Naive thymus-derived CD4-positive, alpha-beta T cell (primary cell): ENCODE measurements around the gene MTMR3. TPM values are rescaled to one million over a fixed set of nuclear protein-coding genes. Genes with fewer than 3 reads are reported as not detected.

ENCODE experiments used
- ATAC-seq: fragments of 150-1000 bp; cut with Tn5 transposase; 2 replicates; pipeline ENCODE4 v1.10.0; 2021; ENCODE audit warnings: mild to moderate bottlenecking, moderate library complexity
- CTCF ChIA-PET: fragments of 350-600 bp; sonication (Branson Sonifier 250); formaldehyde crosslinking; loops from one replicate; lab custom pipeline; 2021; ENCODE audit warnings: antibody characterized with exemption; lab: Charles Lee
- POLR2A ChIA-PET: fragments of 350-600 bp; sonication (Branson Sonifier 250); formaldehyde crosslinking; loops from one replicate; lab custom pipeline; 2021; ENCODE audit warnings: antibody characterized with exemption, inconsistent platforms; lab: Charles Lee
- DNase-seq, 9 donors: peaks; one replicate each; pipeline versions ENCODE4 v3.0.0 to v3.0.0-alpha.2; 2020 to 2022; ENCODE audit warnings: mixed read lengths in 1 of 9
- H3K27ac ChIP-seq: one replicate; pipeline ENCODE4 v1.7.0; 2013; ENCODE audit warnings: mild to moderate bottlenecking, low read depth, low read length, moderate library complexity
- H3K27me3 ChIP-seq, 2 donors: one replicate each; pipeline ENCODE4 v1.7.0; 2013; ENCODE audit warnings: low read length in 2 of 2, mild to moderate bottlenecking in 2 of 2, moderate library complexity in 2 of 2; ENCODE audit not compliant: control insufficient read depth in 2 of 2, insufficient read depth in 2 of 2
- H3K36me3 ChIP-seq, 3 experiments: 1 replicate in 2 of 3; 2 replicates in 1 of 3; pipeline ENCODE4 v1.7.0; 2013; ENCODE audit warnings: low read length in 3 of 3, mild to moderate bottlenecking in 3 of 3, moderate library complexity in 1 of 3; ENCODE audit not compliant: insufficient read depth in 3 of 3, control insufficient read depth in 2 of 3
- H3K4me1 ChIP-seq, 2 donors: one replicate each; pipeline ENCODE4 v1.7.0; 2013; ENCODE audit warnings: low read length in 2 of 2, mild to moderate bottlenecking in 2 of 2, moderate library complexity in 1 of 2; ENCODE audit not compliant: control insufficient read depth in 2 of 2, insufficient read depth in 2 of 2
- H3K4me3 ChIP-seq: 2 replicates; pipeline ENCODE4 v1.7.0; 2013; ENCODE audit warnings: mild to moderate bottlenecking, low read length
- H3K9me3 ChIP-seq, 3 experiments: 1 replicate in 2 of 3; 2 replicates in 1 of 3; pipeline ENCODE4 v1.7.0; 2013; ENCODE audit warnings: low read length in 3 of 3; ENCODE audit not compliant: control insufficient read depth in 2 of 3
- H3K27ac Mint-ChIP-seq, 9 donors: one replicate each; pipeline ENCODE4 v1.8.0; 2020 to 2022; ENCODE audit warnings: mixed read lengths in 9 of 9, mild to moderate bottlenecking in 8 of 9, moderate library complexity in 5 of 9, inconsistent platforms in 2 of 9
- H3K27me3 Mint-ChIP-seq, 5 donors: one replicate each; pipeline ENCODE4 v1.8.0; 2021 to 2022; ENCODE audit warnings: mixed read lengths in 5 of 5, mild to moderate bottlenecking in 1 of 5
- H3K36me3 Mint-ChIP-seq, 5 donors: one replicate each; pipeline ENCODE4 v1.8.0; 2020 to 2022; ENCODE audit warnings: mixed read lengths in 5 of 5, mild to moderate bottlenecking in 3 of 5, inconsistent platforms in 1 of 5
- H3K4me1 Mint-ChIP-seq, 7 donors: one replicate each; pipeline ENCODE4 v1.8.0; 2020 to 2022; ENCODE audit warnings: mixed read lengths in 7 of 7, mild to moderate bottlenecking in 3 of 7, inconsistent platforms in 1 of 7
- H3K4me3 Mint-ChIP-seq, 10 donors: one replicate each; pipeline ENCODE4 v1.8.0; 2020 to 2022; ENCODE audit warnings: mild to moderate bottlenecking in 10 of 10, mixed read lengths in 10 of 10, moderate library complexity in 6 of 10, inconsistent platforms in 2 of 10
- H3K9me3 Mint-ChIP-seq, 11 donors: one replicate each; pipeline ENCODE4 v1.8.0; 2020 to 2022; ENCODE audit warnings: mixed read lengths in 11 of 11, mild to moderate bottlenecking in 4 of 11, inconsistent platforms in 1 of 11, moderate library complexity in 1 of 11
- intact Hi-C, 2 donors: fragments of 100-400 bp; cut with micrococcal nuclease; formaldehyde crosslinking; loops; one replicate each; pipeline ENCODE4 v1.15.1; 2023
- polyA plus RNA-seq, 2 donors: library from polyadenylated mRNA; unstranded; fragments of 300-500 nt; fragmentation: Illumina TruSeq; gene quantifications; one replicate each; pipeline ENCODE4 v1.2.3, GENCODE V29; 2021
- total RNA-seq, 6 experiments: library from RNA in 5 of 6; stranded (reverse) in 5 of 6; gene quantifications; 1 replicate in 5 of 6; 2 replicates in 1 of 6; pipeline ENCODE4 v1.2.3 and lab custom pipeline; 2021 to 2026

The MTMR3 gene
- total and polyA plus RNA-seq, 7 experiments from 2014 or later, result 14.2 to 88.7 (median 60.6) TPM

DNA sequence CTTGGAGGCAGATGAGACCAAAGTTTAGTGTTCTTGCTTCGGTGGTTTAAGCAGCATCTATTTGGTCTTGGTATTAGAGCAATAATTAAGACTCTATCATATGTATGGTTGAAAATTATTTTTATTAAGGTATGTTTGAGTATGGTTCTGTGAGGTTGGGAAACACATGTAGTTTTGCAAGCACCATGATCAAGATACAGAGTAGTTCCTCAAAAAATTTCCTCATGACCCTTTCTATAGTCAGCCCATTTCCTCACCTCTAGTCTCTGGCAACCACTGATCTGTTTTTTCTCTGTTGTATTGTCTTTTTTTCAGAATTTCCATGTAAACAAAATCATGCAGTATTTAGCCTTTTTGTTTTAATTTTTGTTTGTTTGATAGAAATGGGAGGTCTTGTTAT lies 18.4 kb downstream of the MTMR3 start:
- Histone ChIP-seq H3K36me3 (no peaks in the 10 kb centered on the region), H3K4me1 (peaks cover 0 to 4% of the 10 kb centered on the region in 2 donors), H3K4me3 (no peak overlapping the region), H3K27ac (no peak overlapping the region), H3K27me3 (no peaks in the 10 kb centered on the region), H3K9me3 (no peaks in the 10 kb centered on the region)
- POLR2A ChIA-PET, result no interaction called here
- DNase-seq (no peak), ATAC-seq (peak; percentile 56)
- intact Hi-C loops, result no loop called here
- CTCF ChIA-PET, result interaction anchor here (0.6 kb wide), 1 partner anchor 23 kb away, joined by 3 read pairs; no protein-coding TSS in a partner anchor
- Mint-ChIP-seq H3K4me1 (peaks cover 4 to 70% (median 52%) of the 10 kb centered on the region in 7 donors), H3K36me3 (peaks cover 0 to 6% (median 0%) of the 10 kb centered on the region in 5 donors), H3K4me3 (peak overlapping the region in 1 of 10 donors; percentile 5), H3K9me3 (no peaks in the 10 kb centered on the region), H3K27me3 (no peaks in the 10 kb centered on the region), H3K27ac (peak overlapping the region in 1 of 9 donors; percentile 10)

DNA sequence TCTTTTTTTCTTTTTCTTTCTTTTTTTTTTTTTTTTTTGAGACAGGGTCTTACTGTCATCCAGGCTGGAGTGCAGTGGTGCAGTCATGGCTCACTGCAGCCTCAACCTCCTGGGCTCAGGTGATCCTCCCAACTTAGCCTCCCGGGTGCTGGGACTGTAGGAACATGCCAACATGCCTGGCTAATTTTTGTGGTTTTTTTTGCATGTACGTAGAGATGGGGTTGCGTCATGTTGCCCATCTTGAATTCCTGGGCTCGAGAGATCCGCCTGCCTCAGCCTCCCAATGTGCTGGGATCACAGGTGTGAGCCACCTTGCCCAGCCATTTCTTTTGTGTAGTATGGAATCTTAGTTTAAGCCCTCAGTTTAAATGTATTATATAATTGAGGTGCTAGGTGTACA lies 20.4 kb downstream of the MTMR3 start:
- H3K4me1 ChIP-seq, result peaks cover 0 to 4% of the 10 kb centered on the region in 2 donors
- DNase-seq, result no peak
- CTCF ChIA-PET, result no interaction called here
- no peak for ATAC-seq
- no peaks in the 10 kb centered on the region for H3K36me3 ChIP-seq
- Mint-ChIP-seq H3K4me3 (no peak overlapping the region), H3K27me3 (no peaks in the 10 kb centered on the region), H3K27ac (no peak overlapping the region), H3K4me1 (peaks cover 8 to 74% (median 60%) of the 10 kb centered on the region in 7 donors), H3K9me3 (no peaks in the 10 kb centered on the region), H3K36me3 (peaks cover 0 to 11% (median 0%) of the 10 kb centered on the region in 5 donors)
- POLR2A ChIA-PET, result no interaction called here
- no peak overlapping the region for H3K4me3 ChIP-seq
- intact Hi-C loops, result no loop called here
- H3K27ac ChIP-seq, result no peak overlapping the region
- no peaks in the 10 kb centered on the region for H3K27me3 ChIP-seq
- no peaks in the 10 kb centered on the region for H3K9me3 ChIP-seq

DNA sequence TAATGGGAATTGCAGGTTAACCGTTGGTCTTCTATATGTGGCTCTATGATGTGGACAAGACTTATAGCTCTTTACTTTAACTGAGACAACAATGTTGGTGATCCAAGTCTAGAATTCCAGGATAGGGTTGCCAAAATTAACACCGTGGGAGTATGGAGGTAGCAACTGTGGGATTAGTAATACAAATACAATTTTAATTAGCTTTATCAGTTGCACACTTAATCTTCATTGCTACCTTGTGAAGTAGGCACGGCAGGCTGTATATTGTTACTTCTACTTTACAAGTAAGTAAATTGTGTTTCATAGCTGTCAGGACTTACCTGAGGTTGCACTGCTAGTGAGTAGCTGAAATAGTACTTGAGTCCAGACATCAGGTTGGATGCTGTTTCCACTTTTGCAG lies 21.0 kb downstream of the MTMR3 start:
- Histone ChIP-seq H3K4me3 (no peak overlapping the region), H3K4me1 (peaks cover 0 to 4% of the 10 kb centered on the region in 2 donors), H3K27ac (no peak overlapping the region), H3K27me3 (no peaks in the 10 kb centered on the region), H3K9me3 (no peaks in the 10 kb centered on the region), H3K36me3 (no peaks in the 10 kb centered on the region)
- peaks cover 0 to 11% (median 0%) of the 10 kb centered on the region in 5 donors for H3K36me3 Mint-ChIP-seq
- H3K9me3 Mint-ChIP-seq, result no peaks in the 10 kb centered on the region
- DNase-seq (no peak), ATAC-seq (no peak)
- CTCF ChIA-PET, result no interaction called here
- POLR2A ChIA-PET, result no interaction called here
- no peak overlapping the region for H3K4me3 Mint-ChIP-seq
- H3K4me1 Mint-ChIP-seq, result peaks cover 8 to 71% (median 58%) of the 10 kb centered on the region in 7 donors
- no peak overlapping the region for H3K27ac Mint-ChIP-seq
- no peaks in the 10 kb centered on the region for H3K27me3 Mint-ChIP-seq
- intact Hi-C loops, result no loop called here

DNA sequence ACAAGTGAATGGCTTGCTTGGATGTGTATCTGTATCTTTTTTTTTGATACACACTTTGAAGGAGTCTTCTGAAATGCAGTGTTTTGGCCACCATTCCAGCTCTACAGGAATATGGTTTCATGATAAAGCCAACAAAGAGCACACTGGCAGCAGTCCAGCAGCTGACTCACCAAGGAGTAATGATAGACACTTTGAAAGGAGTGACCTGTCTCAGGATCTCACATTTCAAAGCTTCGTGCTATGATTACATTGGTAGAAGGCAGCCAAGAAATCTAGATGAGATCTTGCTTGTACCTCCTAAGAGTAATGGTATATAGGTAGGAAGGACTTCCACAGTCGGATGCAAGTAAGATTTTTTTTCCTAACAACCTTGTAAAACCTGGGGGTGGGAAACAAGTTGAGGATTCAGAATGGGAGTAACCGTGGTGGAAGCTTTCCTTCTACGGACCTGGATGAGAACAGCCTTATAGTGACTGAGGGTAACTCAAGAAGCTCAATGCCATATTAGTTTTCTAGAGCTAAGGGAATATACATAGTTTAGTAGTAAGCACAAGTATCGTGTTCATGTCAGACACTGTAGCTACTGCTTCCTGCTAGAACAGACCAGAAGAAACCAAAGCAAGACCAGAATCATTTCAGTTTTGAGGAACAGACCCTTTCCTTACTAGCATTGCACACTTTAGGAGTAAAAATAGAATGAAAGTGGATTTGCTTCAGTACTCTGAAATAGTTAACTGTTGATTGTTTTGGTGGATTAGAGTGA lies 25.0 kb downstream of the MTMR3 start:
- ChIA-PET POLR2A (interaction anchor here (0.5 to 0.7 kb wide), 2 partner anchors 21 to 142 kb away, joined by 3 read pairs; no protein-coding TSS in a partner anchor), CTCF (no interaction called here)
- Histone ChIP-seq H3K27ac (no peak overlapping the region), H3K4me1 (no peaks in the 10 kb centered on the region), H3K9me3 (no peaks in the 10 kb centered on the region), H3K4me3 (no peak overlapping the region), H3K27me3 (no peaks in the 10 kb centered on the region), H3K36me3 (no peaks in the 10 kb centered on the region)
- Mint-ChIP-seq H3K9me3 (no peaks in the 10 kb centered on the region), H3K27me3 (no peaks in the 10 kb centered on the region), H3K27ac (peak overlapping the region in 4 of 9 donors; percentile 1 to 42 (median 26)), H3K4me3 (peak overlapping the region in 1 of 10 donors; percentile 21), H3K4me1 (peaks cover 6 to 76% (median 67%) of the 10 kb centered on the region in 7 donors), H3K36me3 (peaks cover 0 to 18% (median 0%) of the 10 kb centered on the region in 5 donors)
- DNase-seq (no peak), ATAC-seq (peak; percentile 53)
- intact Hi-C loops, result no loop called here

DNA sequence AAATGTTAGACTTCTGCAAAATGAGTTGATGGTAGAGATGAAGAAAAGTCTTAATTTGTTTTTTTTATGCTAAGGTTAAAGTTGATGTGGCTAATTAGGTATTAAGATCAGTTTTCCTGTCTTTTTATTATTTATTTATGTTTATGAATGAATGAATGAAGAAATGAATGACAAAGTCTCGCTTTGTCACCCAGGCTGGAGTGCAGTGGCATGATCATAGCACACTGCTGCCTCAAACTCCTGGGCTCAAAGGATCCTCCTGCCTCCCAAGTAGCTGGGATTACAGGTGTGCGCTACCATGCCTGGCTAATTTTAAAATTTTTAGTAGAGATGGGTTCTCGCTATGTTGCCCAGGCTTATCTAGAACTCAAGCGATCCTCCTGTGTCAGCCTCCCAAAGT lies 29.2 kb downstream of the MTMR3 start:
- Mint-ChIP-seq H3K27me3 (no peaks in the 10 kb centered on the region), H3K4me3 (no peak overlapping the region), H3K9me3 (no peaks in the 10 kb centered on the region), H3K36me3 (peaks cover 0 to 14% (median 0%) of the 10 kb centered on the region in 5 donors), H3K27ac (no peak overlapping the region), H3K4me1 (peaks cover 9 to 91% (median 85%) of the 10 kb centered on the region in 7 donors)
- Histone ChIP-seq H3K4me3 (no peak overlapping the region), H3K4me1 (peaks cover 0 to 9% of the 10 kb centered on the region in 2 donors), H3K27me3 (no peaks in the 10 kb centered on the region), H3K27ac (no peak overlapping the region), H3K36me3 (no peaks in the 10 kb centered on the region), H3K9me3 (no peaks in the 10 kb centered on the region)
- no peak for DNase-seq
- ChIA-PET POLR2A (no interaction called here), CTCF (no interaction called here)
- intact Hi-C loops, result no loop called here
- ATAC-seq, result no peak

DNA sequence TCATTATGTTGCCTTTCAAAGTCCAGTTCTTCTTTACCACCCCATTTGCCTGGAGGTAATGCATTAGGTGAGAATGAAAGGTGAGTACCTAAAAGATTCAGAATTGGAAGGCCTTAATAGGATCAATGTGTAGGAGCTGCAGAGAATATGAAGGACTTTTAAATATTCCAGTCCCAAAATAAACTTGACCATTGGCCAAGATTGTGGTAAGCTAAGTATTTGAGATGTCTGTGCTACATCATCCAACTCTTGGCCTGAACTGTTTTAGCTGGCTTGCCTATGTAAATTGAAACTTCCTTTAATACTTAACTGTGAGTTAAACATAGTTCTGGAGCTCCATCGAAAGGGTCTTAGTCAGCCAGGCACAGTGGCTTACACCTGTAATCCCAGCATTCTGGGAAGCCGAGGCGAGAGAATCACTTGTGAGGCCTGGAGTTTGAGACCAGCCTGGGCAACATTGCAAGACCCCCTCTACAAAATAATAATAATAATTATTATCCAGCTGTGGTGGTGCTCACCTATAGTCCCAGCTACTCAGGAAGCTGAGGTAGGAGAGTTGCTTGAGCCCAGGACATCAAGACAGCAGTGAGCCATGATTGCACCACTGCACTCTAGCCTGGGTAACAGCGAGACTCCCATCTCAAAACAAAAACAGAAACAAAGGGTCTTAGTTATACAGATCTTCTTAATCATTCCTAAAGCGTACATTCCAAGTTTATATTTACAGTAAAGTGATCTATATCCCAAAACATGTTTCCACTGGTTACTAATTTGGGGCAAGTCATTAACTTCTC lies 29.8 kb downstream of the MTMR3 start:
- ChIA-PET POLR2A (no interaction called here), CTCF (interaction anchor here (0.6 kb wide), 1 partner anchor 475 kb away, joined by 3 read pairs; the partner anchor contains the start of gene RFPL1)
- Histone ChIP-seq H3K36me3 (no peaks in the 10 kb centered on the region), H3K4me1 (peaks cover 0 to 9% of the 10 kb centered on the region in 2 donors), H3K27me3 (no peaks in the 10 kb centered on the region), H3K4me3 (no peak overlapping the region), H3K27ac (no peak overlapping the region), H3K9me3 (no peaks in the 10 kb centered on the region)
- Mint-ChIP-seq H3K4me3 (peak overlapping the region in 1 of 10 donors; percentile 7), H3K27ac (no peak overlapping the region), H3K27me3 (no peaks in the 10 kb centered on the region), H3K36me3 (peaks cover 0 to 9% (median 0%) of the 10 kb centered on the region in 5 donors), H3K9me3 (no peaks in the 10 kb centered on the region), H3K4me1 (peaks cover 5 to 91% (median 85%) of the 10 kb centered on the region in 7 donors)
- ATAC-seq (no peak), DNase-seq (no peak)
- intact Hi-C loops, result no loop called here
